ENCODE data around the gene METTL27. TPM values are rescaled to one million over a fixed set of nuclear protein-coding genes. Genes with fewer than 3 reads are reported as not detected.
"Not testable (repeated sequence)": the region's sequence is repeated elsewhere in the genome, so short reads cannot be mapped to it uniquely, and the experiment has no call there.

Gene METTL27
- total RNA-seq, 1 donor from 2014 or later = 1.6 TPM

DNA sequence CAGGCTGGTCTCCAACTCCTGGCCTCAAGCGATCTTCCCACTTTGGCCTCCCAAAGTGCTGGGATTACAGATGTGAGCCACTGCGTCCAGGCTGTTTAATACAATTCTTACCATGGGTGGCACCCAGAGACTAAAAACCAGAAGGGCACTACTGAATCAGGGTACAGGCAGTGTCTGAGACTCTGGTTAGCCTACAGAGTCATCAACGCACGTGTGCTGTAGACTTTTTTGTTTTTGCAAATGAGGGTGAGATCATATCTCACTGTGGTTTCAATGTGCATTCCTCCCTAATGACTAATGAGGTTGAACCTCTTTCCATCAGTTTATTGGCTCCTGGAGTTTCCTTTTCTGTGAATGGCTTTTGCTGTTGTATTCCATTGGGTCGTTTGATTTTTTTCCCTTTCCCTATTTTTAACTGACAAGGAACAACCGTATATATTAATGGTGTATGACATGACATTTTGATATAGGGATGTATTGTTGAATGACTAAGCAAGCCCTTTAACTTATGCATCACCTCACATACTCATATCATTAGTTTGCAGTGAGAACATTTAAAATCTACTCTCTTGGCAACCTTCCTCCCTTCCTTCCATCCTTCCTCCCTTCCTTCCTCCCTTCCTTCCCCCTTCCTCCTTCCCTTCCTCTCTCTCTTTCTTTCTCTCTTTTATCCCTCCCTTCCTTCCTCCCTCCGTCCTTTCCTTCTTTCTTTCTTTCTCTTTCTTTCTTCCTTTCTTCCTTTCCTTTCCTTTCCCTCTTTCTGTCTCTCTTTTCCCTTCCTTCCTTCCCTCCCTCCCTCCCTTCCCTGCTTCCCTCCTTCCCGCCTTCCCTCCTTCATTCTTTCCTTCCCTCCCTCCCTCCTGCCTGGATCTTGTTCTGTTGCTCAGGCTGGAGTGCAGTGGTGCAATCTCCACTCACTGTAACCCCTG is 9.4 kb upstream of the METTL27 start:
- no peaks in the 10 kb centered on the region for H3K9me3 ChIP-seq (ENCODE audit: control insufficient read depth in 3 of 3, low read length in 3 of 3)
- no peak overlapping the region for H3K9ac ChIP-seq (ENCODE audit: low read depth in 1 of 3, low read length in 3 of 3)
- peaks cover 5 to 7% (median 6%) of the 10 kb centered on the region in 3 donors for H3K27me3 ChIP-seq (ENCODE audit: control insufficient read depth in 3 of 3, insufficient read depth in 3 of 3, low read length in 3 of 3)
- H3K27ac ChIP-seq (ENCODE audit: low read depth, low read length) = peak overlapping the region; percentile 39
- no peaks in the 10 kb centered on the region for H3K36me3 ChIP-seq (ENCODE audit: control insufficient read depth in 3 of 3, insufficient read depth in 3 of 3, low read length in 3 of 3)
- H3K4me3 ChIP-seq (ENCODE audit: low read length in 3 of 3) = no peak overlapping the region
- peaks cover 0 to 12% (median 9%) of the 10 kb centered on the region in 3 donors for H3K4me1 ChIP-seq (ENCODE audit: control insufficient read depth in 3 of 3, insufficient read depth in 3 of 3, low read length in 3 of 3)

DNA sequence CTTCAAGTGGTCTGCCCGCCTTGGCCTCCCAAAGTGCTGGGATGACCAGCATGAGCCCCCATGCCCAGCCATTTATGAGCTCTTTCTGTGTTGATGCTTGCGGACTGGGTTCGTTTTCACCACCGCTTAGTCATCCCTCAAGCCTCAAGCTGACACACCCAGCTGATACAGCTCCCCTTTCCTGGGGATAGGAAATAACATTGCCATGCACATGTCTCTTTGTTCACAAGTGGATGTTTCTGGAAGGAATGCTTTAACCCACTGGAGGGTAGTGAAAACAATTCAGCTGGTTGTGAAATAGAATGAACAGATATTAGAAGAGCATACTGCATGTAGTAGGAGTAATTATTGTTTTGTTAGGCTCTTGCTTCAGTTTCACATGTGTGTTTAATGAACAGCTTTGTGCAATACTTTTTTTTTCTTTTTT is 8.5 kb upstream of the METTL27 start:
- Histone ChIP-seq H3K4me3 (ENCODE audit: low read length in 3 of 3) (no peak overlapping the region), H3K27ac (ENCODE audit: low read depth, low read length) (peak overlapping the region; percentile 44), H3K4me1 (ENCODE audit: control insufficient read depth in 3 of 3, insufficient read depth in 3 of 3, low read length in 3 of 3) (peaks cover 0 to 11% (median 8%) of the 10 kb centered on the region in 3 donors), H3K9ac (ENCODE audit: low read depth in 1 of 3, low read length in 3 of 3) (no peak overlapping the region), H3K9me3 (ENCODE audit: control insufficient read depth in 3 of 3, low read length in 3 of 3) (no peaks in the 10 kb centered on the region), H3K27me3 (ENCODE audit: control insufficient read depth in 3 of 3, insufficient read depth in 3 of 3, low read length in 3 of 3) (peaks cover 2 to 6% (median 4%) of the 10 kb centered on the region in 3 donors), H3K36me3 (ENCODE audit: control insufficient read depth in 3 of 3, insufficient read depth in 3 of 3, low read length in 3 of 3) (no peaks in the 10 kb centered on the region)

DNA sequence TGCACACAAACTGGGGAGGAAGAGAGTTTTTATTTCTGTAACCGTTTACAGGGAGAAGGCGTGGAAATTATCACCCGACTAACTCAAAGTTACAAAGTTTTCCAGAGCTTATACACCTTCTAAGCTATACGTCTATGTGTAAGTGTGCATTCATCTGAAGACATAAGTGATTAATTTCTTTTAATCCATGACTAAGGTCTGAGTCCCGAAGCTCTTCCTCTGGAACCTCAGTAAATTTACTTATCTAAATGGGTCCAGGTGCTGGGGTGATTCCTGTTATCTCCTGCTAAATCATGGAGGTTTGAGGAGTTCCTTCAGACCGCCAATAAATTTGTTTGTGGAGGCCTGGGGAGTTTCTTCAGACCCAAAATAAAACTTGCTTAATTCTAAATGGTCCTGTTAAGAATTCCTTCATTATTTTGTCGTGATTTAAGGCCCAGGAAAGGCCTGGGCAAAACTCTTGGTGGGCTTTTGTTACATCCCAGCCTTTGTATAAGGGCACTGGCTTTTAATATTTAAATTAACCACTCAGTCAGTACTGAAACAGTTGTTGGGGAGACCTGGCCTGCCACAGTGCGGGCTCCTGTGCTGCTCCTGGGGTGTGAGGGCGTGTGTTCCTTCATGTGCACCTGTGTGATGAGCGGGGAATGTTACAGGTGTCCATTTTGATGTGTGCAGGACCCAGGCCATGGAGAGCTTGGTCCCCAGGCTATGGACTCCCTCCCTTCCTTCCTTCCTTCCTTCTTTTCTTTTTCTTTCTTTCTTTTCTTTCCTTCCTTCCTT is 5.8 kb upstream of the METTL27 start:
- Histone ChIP-seq H3K27me3 (ENCODE audit: control insufficient read depth in 3 of 3, insufficient read depth in 3 of 3, low read length in 3 of 3) (no peaks in the 10 kb centered on the region), H3K4me1 (ENCODE audit: control insufficient read depth in 3 of 3, insufficient read depth in 3 of 3, low read length in 3 of 3) (peaks cover 0 to 8% (median 3%) of the 10 kb centered on the region in 3 donors), H3K27ac (ENCODE audit: low read depth, low read length) (no peak overlapping the region), H3K9me3 (ENCODE audit: control insufficient read depth in 3 of 3, low read length in 3 of 3) (no peaks in the 10 kb centered on the region), H3K4me3 (ENCODE audit: low read length in 3 of 3) (no peak overlapping the region), H3K36me3 (ENCODE audit: control insufficient read depth in 3 of 3, insufficient read depth in 3 of 3, low read length in 3 of 3) (no peaks in the 10 kb centered on the region), H3K9ac (ENCODE audit: low read depth in 1 of 3, low read length in 3 of 3) (no peak overlapping the region)

DNA sequence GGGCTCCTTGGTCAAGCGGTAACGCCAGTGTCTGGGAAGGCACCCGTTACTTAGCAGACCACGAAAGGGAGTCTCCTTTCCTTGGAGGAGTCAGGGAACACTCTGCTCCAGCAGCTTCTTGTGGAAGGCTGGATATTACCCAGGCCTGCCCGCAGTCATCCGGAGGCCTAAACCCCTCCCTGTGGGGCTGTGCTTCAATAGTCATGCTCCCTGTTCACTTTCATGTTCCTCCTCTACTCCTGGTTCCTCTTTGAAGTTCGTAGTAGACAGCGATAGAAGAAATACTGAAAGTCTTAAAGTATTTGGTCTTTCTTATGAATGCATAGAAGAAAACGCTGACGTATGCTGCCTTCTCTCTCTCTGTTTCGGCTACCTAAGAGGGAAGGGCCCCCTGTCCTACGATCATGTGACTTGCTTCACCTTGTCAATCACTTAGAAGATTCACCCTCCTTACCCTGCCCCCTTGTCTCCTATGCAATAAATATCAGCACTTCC is 3.4 kb upstream of the METTL27 start:
- peaks cover 5 to 10% (median 6%) of the 10 kb centered on the region in 3 donors for H3K4me1 ChIP-seq (ENCODE audit: control insufficient read depth in 3 of 3, insufficient read depth in 3 of 3, low read length in 3 of 3)
- not testable (repeated sequence) for H3K9me3 ChIP-seq (ENCODE audit: control insufficient read depth in 3 of 3, low read length in 3 of 3); H3K27me3 ChIP-seq (ENCODE audit: control insufficient read depth in 3 of 3, insufficient read depth in 3 of 3, low read length in 3 of 3); H3K9ac ChIP-seq (ENCODE audit: low read depth in 1 of 3, low read length in 3 of 3); H3K27ac ChIP-seq (ENCODE audit: low read depth, low read length); H3K36me3 ChIP-seq (ENCODE audit: control insufficient read depth in 3 of 3, insufficient read depth in 3 of 3, low read length in 3 of 3); H3K4me3 ChIP-seq (ENCODE audit: low read length in 3 of 3)

DNA sequence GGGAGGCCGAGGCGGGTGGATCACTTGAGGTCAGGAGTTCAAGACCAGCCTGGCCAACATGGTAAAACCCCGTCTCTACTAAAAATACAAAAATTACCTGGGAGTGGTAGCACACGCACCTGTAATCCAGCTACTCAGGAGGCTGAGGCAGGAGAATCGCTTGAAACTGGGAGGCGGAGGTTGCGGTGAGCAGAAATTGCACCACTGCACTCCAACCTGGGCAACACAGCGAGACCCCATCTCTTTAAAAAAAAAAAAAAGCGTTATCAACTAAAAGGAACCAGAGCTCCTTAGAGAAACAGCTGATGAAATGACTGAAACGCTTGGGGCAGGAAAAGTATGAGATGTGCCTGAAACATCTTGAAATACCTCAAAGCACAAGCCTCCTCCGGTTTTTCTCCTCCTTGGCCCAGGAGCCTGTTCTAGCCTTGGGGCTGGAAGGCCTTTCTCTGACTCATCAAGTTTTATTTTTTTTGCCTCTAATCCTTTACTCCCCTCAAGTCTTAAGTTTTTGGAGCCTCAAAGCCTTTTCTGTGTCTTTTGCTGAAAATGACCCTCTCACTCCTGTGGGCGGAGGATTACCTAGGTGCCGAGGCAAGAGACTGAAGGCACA is 2.6 kb upstream of the METTL27 start:
- Histone ChIP-seq H3K36me3 (ENCODE audit: control insufficient read depth in 3 of 3, insufficient read depth in 3 of 3, low read length in 3 of 3) (no peaks in the 10 kb centered on the region), H3K9me3 (ENCODE audit: control insufficient read depth in 3 of 3, low read length in 3 of 3) (no peaks in the 10 kb centered on the region), H3K4me3 (ENCODE audit: low read length in 3 of 3) (no peak overlapping the region), H3K4me1 (ENCODE audit: control insufficient read depth in 3 of 3, insufficient read depth in 3 of 3, low read length in 3 of 3) (peaks cover 5 to 10% (median 6%) of the 10 kb centered on the region in 3 donors), H3K9ac (ENCODE audit: low read depth in 1 of 3, low read length in 3 of 3) (no peak overlapping the region), H3K27me3 (ENCODE audit: control insufficient read depth in 3 of 3, insufficient read depth in 3 of 3, low read length in 3 of 3) (no peaks in the 10 kb centered on the region), H3K27ac (ENCODE audit: low read depth, low read length) (no peak overlapping the region)

DNA sequence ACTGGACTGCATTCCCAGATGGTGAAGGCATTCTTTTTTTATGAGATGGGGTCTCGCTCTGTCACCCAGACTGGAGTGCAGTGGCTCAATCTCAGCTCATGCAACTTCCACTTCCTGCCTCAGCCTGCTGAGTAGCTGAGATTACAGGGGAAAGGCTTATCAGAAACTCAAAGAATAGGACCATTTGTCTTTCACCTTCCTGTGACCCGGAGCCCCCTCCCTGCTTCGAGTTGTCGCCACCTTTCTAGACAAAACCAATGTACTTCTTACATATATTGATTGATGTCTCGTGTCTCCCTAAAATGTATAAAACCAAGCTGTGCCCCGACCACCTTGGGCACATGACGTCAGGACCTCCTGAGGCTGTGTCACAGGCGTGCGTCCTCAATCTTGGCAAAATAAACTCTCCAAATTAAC is 1.8 kb upstream of the METTL27 start:
- H3K4me3 ChIP-seq (ENCODE audit: low read length in 3 of 3) = no peak overlapping the region
- peaks cover 5 to 10% (median 6%) of the 10 kb centered on the region in 3 donors for H3K4me1 ChIP-seq (ENCODE audit: control insufficient read depth in 3 of 3, insufficient read depth in 3 of 3, low read length in 3 of 3)
- H3K27me3 ChIP-seq (ENCODE audit: control insufficient read depth in 3 of 3, insufficient read depth in 3 of 3, low read length in 3 of 3) = no peaks in the 10 kb centered on the region
- H3K9me3 ChIP-seq (ENCODE audit: control insufficient read depth in 3 of 3, low read length in 3 of 3) = no peaks in the 10 kb centered on the region
- H3K36me3 ChIP-seq (ENCODE audit: control insufficient read depth in 3 of 3, insufficient read depth in 3 of 3, low read length in 3 of 3) = no peaks in the 10 kb centered on the region
- no peak overlapping the region for H3K9ac ChIP-seq (ENCODE audit: low read depth in 1 of 3, low read length in 3 of 3)
- H3K27ac ChIP-seq (ENCODE audit: low read depth, low read length) = no peak overlapping the region

DNA sequence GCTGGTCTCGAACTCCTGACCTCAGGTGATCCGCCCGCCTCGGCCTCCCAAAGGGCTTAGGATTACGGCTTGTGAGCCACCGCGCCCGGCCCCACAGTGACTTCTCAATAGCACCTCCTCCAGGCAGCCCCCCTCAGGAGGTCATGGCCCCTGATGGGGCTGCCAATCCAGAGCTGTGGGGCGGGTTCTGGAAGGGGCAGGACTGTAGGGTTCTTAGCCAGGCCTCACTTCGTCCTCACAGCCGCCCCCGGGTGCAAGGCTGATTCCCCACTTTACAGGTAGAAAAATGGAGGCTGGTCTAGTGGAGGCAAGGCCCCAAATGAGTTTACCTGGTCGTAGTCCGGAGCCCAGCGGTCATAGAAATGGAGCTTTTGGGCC is 638 bp downstream of the METTL27 start:
- no peaks in the 10 kb centered on the region for H3K9me3 ChIP-seq (ENCODE audit: control insufficient read depth in 3 of 3, low read length in 3 of 3)
- peak overlapping the region; percentile 47 for H3K27ac ChIP-seq (ENCODE audit: low read depth, low read length)
- peak overlapping the region; percentile 68 to 83 (median 77) for H3K4me3 ChIP-seq (ENCODE audit: low read length in 3 of 3)
- no peaks in the 10 kb centered on the region for H3K36me3 ChIP-seq (ENCODE audit: control insufficient read depth in 3 of 3, insufficient read depth in 3 of 3, low read length in 3 of 3)
- peaks cover 5 to 10% (median 6%) of the 10 kb centered on the region in 3 donors for H3K4me1 ChIP-seq (ENCODE audit: control insufficient read depth in 3 of 3, insufficient read depth in 3 of 3, low read length in 3 of 3)
- H3K9ac ChIP-seq (ENCODE audit: low read depth in 1 of 3, low read length in 3 of 3) = peak overlapping the region; percentile 51 to 83 (median 81)
- H3K27me3 ChIP-seq (ENCODE audit: control insufficient read depth in 3 of 3, insufficient read depth in 3 of 3, low read length in 3 of 3) = no peaks in the 10 kb centered on the region

DNA sequence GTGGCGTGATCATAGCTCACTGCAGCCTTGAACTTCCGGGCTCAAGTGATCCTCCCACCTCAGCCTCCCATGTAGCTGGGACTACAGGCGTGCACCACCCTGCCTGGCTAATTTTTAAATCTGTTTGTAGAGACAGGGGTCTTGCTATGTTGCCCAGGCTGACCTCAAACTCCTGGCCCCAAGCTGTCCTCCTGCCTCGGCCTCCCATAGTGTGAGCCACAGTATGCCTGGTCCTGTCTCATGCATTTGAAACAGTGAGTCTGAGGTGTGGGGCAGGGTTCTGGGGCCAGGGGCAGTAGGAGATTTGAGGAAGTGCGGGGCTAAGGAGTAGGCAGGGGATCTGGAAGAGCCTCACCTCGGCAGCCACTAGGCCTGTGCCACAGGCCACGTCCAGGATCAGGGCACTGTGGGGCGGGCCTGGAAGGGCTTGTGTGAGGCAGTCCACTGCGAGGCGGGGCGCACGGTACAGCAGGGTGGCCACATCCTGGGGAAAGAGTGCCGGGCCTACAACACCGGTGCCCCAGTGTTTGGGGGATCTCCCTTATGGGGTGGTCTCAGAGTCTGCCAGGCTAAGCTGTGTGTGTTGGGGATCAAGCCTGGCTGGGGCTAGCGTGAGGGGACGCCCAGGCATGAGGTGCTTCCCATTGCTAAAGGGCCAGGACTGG is 1.5 kb downstream of the METTL27 start:
- Histone ChIP-seq H3K4me3 (ENCODE audit: low read length in 3 of 3) (no peak overlapping the region), H3K27me3 (ENCODE audit: control insufficient read depth in 3 of 3, insufficient read depth in 3 of 3, low read length in 3 of 3) (no peaks in the 10 kb centered on the region), H3K4me1 (ENCODE audit: control insufficient read depth in 3 of 3, insufficient read depth in 3 of 3, low read length in 3 of 3) (peaks cover 5 to 10% (median 6%) of the 10 kb centered on the region in 3 donors)

More for the DNA sequence above, 1.5 kb downstream of the METTL27 start:
- Histone ChIP-seq H3K36me3 (ENCODE audit: control insufficient read depth in 3 of 3, insufficient read depth in 3 of 3, low read length in 3 of 3) (no peaks in the 10 kb centered on the region), H3K27ac (ENCODE audit: low read depth, low read length) (no peak overlapping the region), H3K9ac (ENCODE audit: low read depth in 1 of 3, low read length in 3 of 3) (no peak overlapping the region), H3K9me3 (ENCODE audit: control insufficient read depth in 3 of 3, low read length in 3 of 3) (no peaks in the 10 kb centered on the region)
